OCI-LY1 (cell line): ENCODE measurements around the gene DNAH14.

Source experiments
- H2AFZ ChIP-seq: fragments of 200-600 bp; sonication (generic), shearing (Covaris generic); 2 replicates; pipeline ENCODE4 v1.6.0; 2014; ENCODE audit warnings: antibody characterized with exemption, mild to moderate bottlenecking, low read length
- H3F3A ChIP-seq: fragments of 200-600 bp; sonication (generic), shearing (Covaris generic); 2 replicates; pipeline ENCODE4 v1.6.0; 2014; ENCODE audit warnings: mild to moderate bottlenecking, antibody characterized with exemption, low read length, moderate library complexity; ENCODE audit not compliant: insufficient read depth
- H3K27ac ChIP-seq: fragments of 200-600 bp; sonication (generic); 2 replicates; pipeline ENCODE4 v1.5.1; 2014; ENCODE audit warnings: low read length, mixed run types, mild to moderate bottlenecking, low read depth; ENCODE audit not compliant: poor library complexity, severe bottlenecking
- H3K27me3 ChIP-seq: fragments of 200-600 bp; sonication (generic); 2 replicates; pipeline ENCODE4 v1.6.0; 2014; ENCODE audit warnings: antibody characterized with exemption, mild to moderate bottlenecking, low read length, moderate library complexity; ENCODE audit not compliant: insufficient read depth
- H3K36me3 ChIP-seq: fragments of 200-600 bp; sonication (generic); 2 replicates; pipeline ENCODE4 v1.6.1; 2014; ENCODE audit warnings: mild to moderate bottlenecking, antibody characterized with exemption, low read length, moderate library complexity, mixed read lengths; ENCODE audit not compliant: insufficient read depth
- H3K4me1 ChIP-seq: fragments of 200-600 bp; sonication (generic); 2 replicates; pipeline ENCODE4 v1.5.1; 2014; ENCODE audit warnings: mild to moderate bottlenecking, low read length, moderate library complexity; ENCODE audit not compliant: insufficient read depth, severe bottlenecking
- H3K4me2 ChIP-seq: fragments of 200-600 bp; sonication (generic), shearing (Covaris generic); 2 replicates; pipeline ENCODE4 v1.6.1; 2014; ENCODE audit warnings: low read length
- H3K4me3 ChIP-seq: fragments of 200-600 bp; sonication (generic); 2 replicates; pipeline ENCODE4 v1.5.1; 2014; ENCODE audit warnings: low read length, low read depth, mild to moderate bottlenecking, mixed read lengths; ENCODE audit not compliant: poor library complexity, severe bottlenecking
- H3K79me2 ChIP-seq: fragments of 200-600 bp; shearing (Covaris generic); 2 replicates; pipeline ENCODE4 v1.6.1; 2016; ENCODE audit warnings: mixed run types, low read length, mixed read lengths; ENCODE audit not compliant: insufficient read depth
- H3K9ac ChIP-seq: fragments of 200-600 bp; sonication (generic), shearing (Covaris generic); 2 replicates; pipeline ENCODE4 v1.6.1; 2014; ENCODE audit warnings: mild to moderate bottlenecking, low read length, mixed read lengths
- H3K9me2 ChIP-seq: fragments of 200-600 bp; sonication (generic), shearing (Covaris generic); 2 replicates; pipeline ENCODE4 v1.6.1; 2014; ENCODE audit warnings: low read depth, mild to moderate bottlenecking, low read length, mixed read lengths
- H3K9me3 ChIP-seq: fragments of 200-600 bp; shearing (Covaris generic); 2 replicates; pipeline ENCODE4 v1.6.1; 2014; ENCODE audit warnings: low read length, mixed read lengths
- H4K20me1 ChIP-seq: fragments of 200-600 bp; sonication (generic), shearing (Covaris generic); 2 replicates; pipeline ENCODE4 v1.6.0; 2016; ENCODE audit warnings: mild to moderate bottlenecking, low read length; ENCODE audit not compliant: insufficient read depth
- CTCF ChIP-seq: fragments of 200-600 bp; sonication (generic), shearing (Covaris generic); IDR thresholded peaks from 2 replicates; pipeline ENCODE4 v1.5.1; 2017; ENCODE audit warnings: mild to moderate bottlenecking, antibody characterized with exemption, low read length, moderate library complexity, mixed read lengths
- EZH2 ChIP-seq: fragments of 200-600 bp; sonication (generic), shearing (Covaris generic); IDR thresholded peaks from 2 replicates; pipeline ENCODE4 v1.8.0; 2017; ENCODE audit warnings: borderline replicate concordance, mixed run types, mild to moderate bottlenecking, antibody characterized with exemption, low read length, moderate library complexity, mixed read lengths

Gene DNAH14

GRCh38 chr1:225445639-225446594 lies 516.4 kb downstream of the DNAH14 start:
- Histone ChIP-seq H3K27ac (peak overlapping the region; percentile 86), H3K9me3 (no peaks in the 10 kb centered on the region), H3K9ac (no peak overlapping the region; the same call in 1 of the 2 replicates), H3K27me3 (no peaks in the 10 kb centered on the region), H3K9me2 (no peaks in the 10 kb centered on the region), H2AFZ (peak overlapping the region; percentile 61; the same call in 1 of the 2 replicates), H3K4me1 (peaks cover 49% of the 10 kb centered on the region), H4K20me1 (no peaks in the 10 kb centered on the region), H3F3A (no peaks in the 10 kb centered on the region), H3K36me3 (no peaks in the 10 kb centered on the region), H3K79me2 (no peaks in the 10 kb centered on the region), H3K4me3 (no peak overlapping the region), H3K4me2 (0 out of 2 replicates have a peak overlapping the region, but pooled peaks have one; percentile 38)
- TF ChIP-seq CTCF = no peak

GRCh38 chr1:225446595-225446960 lies 517.1 kb downstream of the DNAH14 start:
- Histone ChIP-seq H3K27ac (no peak overlapping the region), H3K4me3 (no peak overlapping the region), H3K4me1 (peaks cover 44% of the 10 kb centered on the region), H3K27me3 (no peaks in the 10 kb centered on the region), H4K20me1 (no peaks in the 10 kb centered on the region), H3F3A (no peaks in the 10 kb centered on the region), H3K9ac (no peak overlapping the region), H3K79me2 (no peaks in the 10 kb centered on the region), H3K9me3 (no peaks in the 10 kb centered on the region), H3K4me2 (no peak overlapping the region), H3K36me3 (no peaks in the 10 kb centered on the region), H3K9me2 (no peaks in the 10 kb centered on the region), H2AFZ (no peak overlapping the region)
- TF ChIP-seq CTCF (no peak), EZH2 (no peak)

- Histone ChIP-seq H3F3A (no peaks in the 10 kb centered on the region), H3K9ac (no peak overlapping the region), H3K79me2 (no peaks in the 10 kb centered on the region), H3K36me3 (no peaks in the 10 kb centered on the region), H3K9me2 (no peaks in the 10 kb centered on the region), H3K4me2 (no peak overlapping the region), H3K9me3 (no peaks in the 10 kb centered on the region), H3K4me1 (peaks cover 39% of the 10 kb centered on the region), H3K4me3 (no peak overlapping the region), H3K27ac (no peak overlapping the region), H3K27me3 (no peaks in the 10 kb centered on the region), H2AFZ (no peak overlapping the region), H4K20me1 (no peaks in the 10 kb centered on the region)
- TF ChIP-seq EZH2 (no peak), CTCF (no peak)
Measured at GRCh38 chr1:225446981-225447615, 517.6 kb downstream of the DNAH14 start.
